ENCODE data around the gene SLCO1B1.

Gene SLCO1B1

GRCh38 chr12:21221778-21222177 is 90.8 kb downstream of the SLCO1B1 start:
- no peak for DNase-seq (ENCODE audit: low read depth)

GRCh38 chr12:21223930-21224329 is 92.9 kb downstream of the SLCO1B1 start:
- DNase-seq (ENCODE audit: low read depth), result no peak

DNA sequence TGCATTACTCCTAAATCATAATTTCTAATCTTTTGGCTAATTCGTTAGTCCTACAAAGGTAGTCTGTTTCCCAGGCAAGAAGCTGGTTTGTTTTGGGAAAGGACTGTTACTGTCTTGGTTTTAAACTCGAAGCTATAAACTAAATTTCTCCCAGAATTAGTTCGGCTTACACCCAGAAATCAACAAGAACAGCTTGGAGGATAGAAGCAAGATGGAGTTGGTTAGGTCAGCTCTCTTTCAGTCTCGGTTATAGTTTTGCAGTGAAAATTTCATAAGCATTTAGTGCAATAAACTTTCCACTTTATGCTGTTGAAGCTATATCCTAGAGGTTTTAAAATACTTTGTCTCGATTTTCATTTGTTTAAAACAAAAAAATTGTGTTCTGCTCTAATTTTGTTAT is 103.4 kb downstream of the SLCO1B1 start:
- DNase-seq (ENCODE audit: low read depth), result no peak

- no peak for DNase-seq (ENCODE audit: low read depth)
Observed at GRCh38 chr12:21239866-21240265, 108.9 kb downstream of the SLCO1B1 start.

GRCh38 chr12:21248679-21249078 is 117.7 kb downstream of the SLCO1B1 start:
- DNase-seq (ENCODE audit: low read depth), result no peak

- DNase-seq (ENCODE audit: low read depth), result no peak
Observed at GRCh38 chr12:21252070-21252469, 121.1 kb downstream of the SLCO1B1 start.

DNA sequence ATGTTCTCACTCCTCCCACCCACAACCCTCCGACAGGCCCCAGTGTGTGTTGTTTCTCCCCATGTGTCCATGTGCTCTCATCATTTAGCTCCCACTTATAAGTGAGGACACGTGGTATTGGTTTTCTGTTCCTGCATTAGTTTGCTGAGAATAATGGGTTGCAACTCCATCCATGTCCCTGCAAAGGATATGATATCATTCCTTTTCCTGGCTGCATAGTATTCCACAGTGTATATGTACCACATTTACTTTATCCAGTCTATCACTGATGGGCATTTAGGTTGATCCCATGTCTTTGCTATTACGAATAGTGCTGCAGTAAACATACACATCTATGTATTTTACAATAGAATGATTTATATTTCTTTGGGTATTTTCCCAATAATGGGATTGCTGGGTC is 126.2 kb downstream of the SLCO1B1 start:
- no peak for DNase-seq (ENCODE audit: low read depth)

- DNase-seq (ENCODE audit: low read depth), result no peak
Observed at GRCh38 chr12:21264232-21264631, 133.2 kb downstream of the SLCO1B1 start.

GRCh38 chr12:21265932-21266331 is 134.9 kb downstream of the SLCO1B1 start:
- no peak for DNase-seq (ENCODE audit: low read depth)

DNA sequence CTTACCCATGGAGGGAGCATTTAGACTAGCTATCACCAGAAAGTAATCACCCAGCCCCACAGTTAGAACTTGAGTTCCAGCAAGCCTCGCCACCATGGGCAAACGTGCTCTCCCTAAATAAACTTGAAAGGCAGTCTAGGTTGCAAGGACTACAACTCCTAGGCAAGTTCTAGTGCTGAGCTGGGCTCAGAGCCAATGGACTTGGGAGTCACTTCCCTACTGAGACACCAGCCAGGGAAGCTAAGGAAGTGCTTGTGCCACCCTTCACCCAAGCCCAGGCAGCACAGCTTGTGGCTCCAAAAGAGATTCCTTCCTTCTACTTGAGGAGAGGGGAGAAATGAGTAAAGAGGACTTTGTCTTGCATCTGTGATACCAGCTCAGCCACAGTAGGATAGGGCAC is 145.8 kb downstream of the SLCO1B1 start:
- no peak for DNase-seq (ENCODE audit: low read depth)
